ENCODE measurements around the gene ENOPH1. TPM values are rescaled to one million over a fixed set of nuclear protein-coding genes. Genes with fewer than 3 reads are reported as not detected.
A peak's percentile ranks its signal among the peaks of the same experiment; 100 is the strongest.
"Not testable (repeated sequence)": the region's sequence is repeated elsewhere in the genome, so short reads cannot be mapped to it uniquely, and the experiment has no call there.

Gene ENOPH1
- total RNA-seq, 1 donor from 2014 or later, result 29.7 TPM

- intact Hi-C loops (cut with DNase I), result no loop called here
- no peak for DNase-seq
Observed at GRCh38 chr4:82402196-82402775, 28.1 kb upstream of the ENOPH1 start.

GRCh38 chr4:82403725-82404124 is 26.7 kb upstream of the ENOPH1 start:
- ATAC-seq, result no peak
- intact Hi-C loops (cut with DNase I), result no loop called here
- Histone ChIP-seq H3K4me1 (no peaks in the 10 kb centered on the region), H3K36me3 (no peaks in the 10 kb centered on the region), H3K27ac (no peak overlapping the region), H3K4me3 (no peak overlapping the region), H3K9me3 (no peaks in the 10 kb centered on the region), H3K27me3 (no peaks in the 10 kb centered on the region)
- no peak for DNase-seq
- TF ChIP-seq CTCF (IDR thresholded peaks at IDR 0.05), result no peak

More at GRCh38 chr4:82402196-82402775, 28.1 kb upstream of the ENOPH1 start:
- no peak for TF ChIP-seq CTCF (IDR thresholded peaks at IDR 0.05)
- Histone ChIP-seq H3K4me1 (no peaks in the 10 kb centered on the region), H3K9me3 (no peaks in the 10 kb centered on the region), H3K27ac (no peak overlapping the region), H3K4me3 (no peak overlapping the region), H3K27me3 (no peaks in the 10 kb centered on the region), H3K36me3 (no peaks in the 10 kb centered on the region)
- ATAC-seq, result no peak

- H3K9me3 ChIP-seq; ATAC-seq; H3K27ac ChIP-seq; H3K36me3 ChIP-seq; H3K27me3 ChIP-seq; intact Hi-C loops (cut with DNase I); DNase-seq; H3K4me3 ChIP-seq; H3K4me1 ChIP-seq: not testable (repeated sequence)
Observed at GRCh38 chr4:82415061-82415460, 15.3 kb upstream of the ENOPH1 start.

- Histone ChIP-seq H3K4me3 (no peak overlapping the region), H3K27me3 (no peaks in the 10 kb centered on the region), H3K36me3 (no peaks in the 10 kb centered on the region), H3K9me3 (no peaks in the 10 kb centered on the region), H3K27ac (no peak overlapping the region), H3K4me1 (no peaks in the 10 kb centered on the region)
- intact Hi-C loops (cut with DNase I), result no loop called here
- TF ChIP-seq CTCF (IDR thresholded peaks at IDR 0.05), result no peak
- DNase-seq, result no peak
- no peak for ATAC-seq
Observed at GRCh38 chr4:82415922-82416365, 14.4 kb upstream of the ENOPH1 start.

- Histone ChIP-seq H3K9me3 (no peaks in the 10 kb centered on the region), H3K4me3 (no peak overlapping the region), H3K4me1 (no peaks in the 10 kb centered on the region), H3K27me3 (no peaks in the 10 kb centered on the region), H3K27ac (no peak overlapping the region), H3K36me3 (peaks cover 23% of the 10 kb centered on the region)
- no peak for TF ChIP-seq CTCF (IDR thresholded peaks at IDR 0.05)
- ATAC-seq (no peak), DNase-seq (no peak)
- intact Hi-C loops (cut with DNase I), result no loop called here
Observed at GRCh38 chr4:82419451-82419850, 10.9 kb upstream of the ENOPH1 start.

GRCh38 chr4:82421796-82422560 is 8.4 kb upstream of the ENOPH1 start:
- Histone ChIP-seq H3K27ac (no peak overlapping the region), H3K36me3 (peaks cover 49% of the 10 kb centered on the region)

More at GRCh38 chr4:82421796-82422560, 8.4 kb upstream of the ENOPH1 start:
- ATAC-seq (peak; percentile 27), DNase-seq (no peak)
- TF ChIP-seq CTCF (IDR thresholded peaks at IDR 0.05), result no peak
- intact Hi-C loops (cut with DNase I), result no loop called here
- H3K9me3 ChIP-seq, result no peaks in the 10 kb centered on the region
- no peaks in the 10 kb centered on the region for H3K27me3 ChIP-seq
- H3K4me1 ChIP-seq, result peaks cover 7% of the 10 kb centered on the region
- H3K4me3 ChIP-seq, result no peak overlapping the region
